ENCODE results near the gene ALK.

ALK gene

DNA sequence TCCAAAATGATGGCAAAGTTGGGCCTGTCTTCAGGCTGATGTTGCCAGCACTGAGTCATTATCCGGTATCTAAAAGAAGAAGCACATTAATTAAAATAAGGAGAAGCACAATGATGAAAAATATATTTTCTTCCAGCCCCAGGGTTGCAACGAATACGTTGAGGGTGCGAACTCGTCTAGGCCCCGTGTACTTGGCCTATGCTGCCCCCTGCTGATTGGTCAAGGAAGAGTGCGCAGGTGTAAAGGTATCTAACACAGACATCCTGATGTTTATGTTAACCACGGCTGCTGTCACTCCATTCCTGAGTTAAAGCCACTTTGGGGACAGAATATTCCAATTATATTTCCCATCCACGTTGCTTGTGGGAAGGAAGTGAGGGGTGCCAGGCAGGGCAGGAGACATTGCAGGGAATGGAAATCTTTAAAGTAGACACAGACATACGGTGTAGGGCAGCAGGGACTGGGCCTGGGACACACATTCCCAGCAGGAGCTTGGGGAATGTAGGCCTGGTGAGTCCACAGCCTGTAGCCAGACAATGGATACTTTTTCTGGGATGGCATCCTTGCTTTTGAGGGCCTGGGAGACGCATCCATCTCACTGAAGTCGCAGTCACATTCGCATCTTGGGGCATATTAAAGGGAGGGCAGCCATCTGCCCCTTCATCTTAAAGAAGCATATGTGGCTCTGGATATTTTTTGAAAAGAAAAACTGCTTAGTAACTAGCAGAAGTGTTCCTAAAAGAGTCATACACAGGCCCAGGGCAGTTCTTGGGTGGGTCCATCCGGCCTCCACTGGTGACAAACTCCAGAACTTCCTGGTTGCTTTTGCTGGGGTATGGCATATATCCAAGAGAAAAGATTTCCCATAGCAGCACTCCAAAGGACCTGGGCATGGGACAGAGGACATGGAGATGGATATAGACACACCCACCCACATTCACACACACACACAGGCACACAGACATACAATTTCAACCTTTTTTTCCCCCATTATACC, 724.3 kb downstream of the ALK start:
- peak; percentile 62 for DNase-seq (ENCODE audit: low read depth)

DNA sequence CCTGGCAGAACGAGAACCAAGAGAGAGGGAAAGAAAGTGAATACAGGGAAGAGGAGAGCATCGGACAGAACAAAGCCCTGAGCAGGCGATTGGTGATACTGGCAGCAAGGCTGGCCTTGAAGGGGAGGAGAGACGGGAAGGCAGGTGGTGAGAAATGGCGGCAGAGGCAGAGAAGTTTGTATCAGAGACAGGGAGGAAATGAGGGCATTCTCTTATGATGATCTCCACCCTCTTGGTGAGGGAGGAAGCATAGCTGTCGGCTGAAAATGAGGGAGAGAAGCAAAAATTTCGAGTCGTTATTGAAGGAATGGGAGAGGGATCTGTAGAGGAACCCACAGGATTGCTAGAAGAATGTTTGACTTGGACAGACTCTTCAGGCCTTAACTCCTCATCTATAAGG, 725.6 kb downstream of the ALK start:
- DNase-seq (ENCODE audit: low read depth) = peak; percentile 16

DNA sequence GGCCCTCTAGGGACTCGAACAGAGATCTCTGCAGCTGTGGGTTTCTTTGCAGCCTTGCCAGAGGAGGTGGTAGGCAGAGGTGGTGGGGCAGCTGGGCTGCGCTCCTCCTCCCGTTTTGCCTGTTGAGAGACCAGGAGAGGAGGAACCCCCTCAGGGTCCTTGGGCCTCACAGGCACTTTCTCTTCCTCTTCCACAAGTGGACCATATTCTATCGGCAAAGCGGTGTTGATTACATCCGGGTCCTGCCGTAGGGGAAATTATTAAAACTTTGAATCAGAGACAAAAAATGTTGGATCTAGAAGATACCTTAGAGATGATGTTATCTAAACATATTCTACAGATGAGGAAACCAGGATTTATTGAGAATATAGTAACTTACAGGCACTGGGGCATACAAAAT, 727.7 kb downstream of the ALK start:
- no peak for DNase-seq (ENCODE audit: low read depth)

DNA sequence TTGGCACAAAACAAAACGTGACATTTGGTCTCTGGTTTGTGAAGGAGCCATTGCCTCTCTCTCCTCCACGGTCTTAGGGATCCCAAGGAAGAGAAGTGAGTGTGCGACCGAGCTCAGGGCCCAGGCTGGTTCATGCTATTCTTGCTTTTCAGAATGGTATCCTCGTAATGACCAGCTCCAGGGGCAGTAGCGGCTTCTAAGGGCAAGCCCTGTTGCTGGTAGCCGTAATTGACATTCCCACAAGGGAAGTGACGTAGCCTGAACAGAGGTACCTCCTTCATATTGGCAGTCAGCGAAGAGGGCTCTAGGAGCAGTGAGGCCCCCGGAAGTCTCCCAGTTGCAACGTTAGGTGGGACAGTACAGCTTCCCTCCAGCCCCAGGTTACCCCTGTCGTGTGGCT, 728.3 kb downstream of the ALK start:
- no peak for DNase-seq (ENCODE audit: low read depth)

DNA sequence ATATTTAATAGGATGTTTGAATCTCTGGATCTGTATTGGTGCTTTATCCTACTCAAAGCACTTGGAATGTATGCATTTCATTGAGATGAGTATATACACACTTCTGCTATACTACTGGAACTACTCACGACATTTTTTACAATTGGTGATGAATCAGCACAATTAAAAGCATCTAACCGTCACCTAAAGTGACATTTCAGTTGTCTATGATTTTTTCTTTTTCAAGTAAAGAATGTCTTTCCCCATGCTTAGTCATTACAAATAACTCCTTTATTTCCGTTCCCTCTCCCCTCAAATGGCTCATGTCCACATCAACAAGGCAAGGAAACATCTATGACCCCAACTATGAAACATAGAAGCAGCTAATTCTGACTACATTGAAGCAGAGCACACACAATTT, 728.9 kb downstream of the ALK start:
- peak; percentile 82 for DNase-seq (ENCODE audit: low read depth)

DNA sequence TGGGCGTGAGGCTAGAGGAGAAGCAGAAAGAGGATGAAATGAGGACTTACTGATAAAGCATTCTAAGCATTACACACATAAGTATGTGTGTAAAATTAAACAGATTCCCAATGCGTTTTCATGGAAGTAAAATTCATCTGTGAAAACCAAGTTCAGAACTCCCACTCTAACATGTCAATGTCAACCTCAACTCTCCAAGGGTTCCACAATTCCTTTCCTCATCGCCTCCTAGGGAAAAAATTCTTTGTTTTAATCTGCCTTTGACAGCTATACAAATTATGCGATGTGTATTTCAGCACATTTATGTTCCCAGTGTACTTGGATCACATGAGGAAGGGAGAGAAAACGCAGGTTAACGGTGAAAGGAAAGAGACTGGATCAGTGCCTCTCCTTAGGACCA, 729.6 kb downstream of the ALK start:
- DNase-seq (ENCODE audit: low read depth) = no peak

DNA sequence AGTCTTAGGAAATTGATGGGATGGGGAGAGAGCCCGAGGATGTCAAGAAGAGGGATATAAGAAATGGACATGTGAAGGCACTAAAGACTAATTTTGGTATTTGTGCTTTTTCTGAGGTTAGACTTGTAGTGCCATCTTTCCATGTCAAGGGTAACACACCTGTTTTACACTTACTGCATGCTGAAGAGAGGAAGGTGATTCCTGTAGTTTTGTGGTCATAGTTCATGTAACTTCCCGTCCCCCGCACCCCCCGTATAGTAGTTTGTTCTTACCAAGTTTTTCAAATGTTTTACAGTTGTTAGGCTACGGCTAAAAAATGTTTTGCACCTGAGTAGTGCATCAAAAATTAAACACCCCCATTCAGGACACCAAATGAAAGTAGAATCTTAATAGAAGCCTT, 732.3 kb downstream of the ALK start:
- no peak for DNase-seq (ENCODE audit: low read depth)

DNA sequence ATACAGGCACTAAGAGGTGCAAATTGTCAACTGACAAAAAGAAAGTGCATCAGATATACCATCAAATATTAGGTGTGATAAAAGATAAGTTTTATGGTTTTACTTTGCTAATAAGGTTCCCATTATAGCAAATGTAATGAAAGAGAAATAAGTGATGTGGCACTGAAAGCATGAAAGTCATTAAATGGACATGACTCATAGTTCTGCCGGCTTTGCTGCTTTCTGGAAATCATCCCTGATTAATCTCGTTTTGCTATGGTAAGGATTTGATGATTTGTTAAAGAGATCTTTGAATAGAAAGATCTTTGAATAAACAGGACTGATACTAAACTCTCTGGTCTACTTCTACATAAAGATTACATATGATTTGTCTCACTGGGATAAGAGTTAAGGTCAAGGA, 733.5 kb downstream of the ALK start:
- peak; percentile 73 for DNase-seq (ENCODE audit: low read depth)

DNA sequence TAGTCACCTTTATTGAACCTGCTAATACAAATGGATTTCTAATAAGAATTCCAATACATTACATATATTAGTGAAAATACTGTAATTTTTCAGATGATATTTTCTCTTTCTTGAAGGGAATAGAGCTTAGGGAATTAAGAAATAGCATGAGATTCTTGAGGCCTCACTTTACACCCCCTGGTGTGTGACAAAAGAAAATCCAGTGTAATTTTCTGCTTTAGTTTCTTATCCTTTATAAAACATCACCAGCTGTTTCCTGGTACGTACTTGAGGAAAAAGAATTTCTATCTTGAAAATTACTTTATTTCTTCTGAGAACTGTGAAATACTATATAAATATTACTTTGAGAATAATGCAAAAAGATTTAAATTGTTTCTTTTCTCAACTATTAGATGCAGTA, 734.6 kb downstream of the ALK start:
- DNase-seq (ENCODE audit: low read depth) = no peak

DNA sequence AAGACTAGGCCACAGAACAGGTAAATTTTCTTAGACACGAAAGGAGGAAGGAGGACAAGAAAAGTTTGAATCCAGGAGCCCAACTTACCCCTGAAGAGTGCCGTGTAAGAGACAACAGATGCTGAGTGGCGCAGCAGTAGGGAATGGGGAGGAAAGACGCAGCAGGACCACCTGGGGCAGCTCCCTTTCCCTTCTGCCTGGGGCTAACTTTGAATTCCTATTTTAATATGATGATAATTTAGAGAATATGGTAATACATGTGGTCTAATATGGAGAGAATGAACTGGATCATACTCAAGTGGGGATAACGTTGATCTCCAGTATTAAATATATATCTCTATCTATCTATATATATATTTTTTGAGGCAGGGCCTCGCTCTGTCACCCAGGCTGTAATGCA, 736.9 kb downstream of the ALK start:
- no peak for DNase-seq (ENCODE audit: low read depth)

DNA sequence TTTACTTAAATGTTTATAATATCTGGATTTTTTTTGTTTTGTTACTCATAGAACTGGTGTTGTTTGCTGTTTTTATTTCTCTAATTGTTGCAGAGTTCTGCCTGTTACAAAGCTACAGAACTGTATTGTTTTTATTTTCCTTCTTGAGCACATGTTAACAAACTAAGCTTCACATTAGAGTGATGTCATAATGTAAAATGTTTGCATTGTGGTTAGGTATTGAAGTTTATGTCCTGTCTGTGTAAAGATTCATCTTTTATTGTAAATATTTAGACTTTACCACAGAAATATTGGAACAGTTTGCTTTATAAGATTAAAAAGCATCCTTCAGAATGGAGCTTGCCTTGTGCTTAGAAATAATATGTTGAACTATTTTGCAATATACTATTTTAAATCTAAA, 738.5 kb downstream of the ALK start:
- DNase-seq (ENCODE audit: low read depth) = no peak

DNA sequence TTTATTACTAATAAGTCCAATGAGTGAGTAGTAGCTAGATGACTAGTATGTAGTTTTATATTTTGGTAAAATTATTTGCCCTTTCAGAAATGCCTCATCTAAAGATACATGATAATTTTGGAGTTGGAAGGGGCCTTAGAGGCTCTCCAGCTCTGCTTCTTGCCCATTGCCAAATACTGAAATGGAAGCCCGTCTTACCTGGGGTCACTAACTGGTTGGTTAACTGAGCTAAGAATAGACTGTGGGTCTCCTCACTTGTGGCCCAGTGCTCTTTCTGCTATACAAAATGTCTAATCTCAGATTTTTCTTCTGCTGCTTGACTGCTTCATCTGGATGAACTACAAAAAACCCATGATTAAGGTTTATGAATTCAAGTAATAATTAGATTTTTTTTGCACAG, 739.1 kb downstream of the ALK start:
- DNase-seq (ENCODE audit: low read depth) = no peak

DNA sequence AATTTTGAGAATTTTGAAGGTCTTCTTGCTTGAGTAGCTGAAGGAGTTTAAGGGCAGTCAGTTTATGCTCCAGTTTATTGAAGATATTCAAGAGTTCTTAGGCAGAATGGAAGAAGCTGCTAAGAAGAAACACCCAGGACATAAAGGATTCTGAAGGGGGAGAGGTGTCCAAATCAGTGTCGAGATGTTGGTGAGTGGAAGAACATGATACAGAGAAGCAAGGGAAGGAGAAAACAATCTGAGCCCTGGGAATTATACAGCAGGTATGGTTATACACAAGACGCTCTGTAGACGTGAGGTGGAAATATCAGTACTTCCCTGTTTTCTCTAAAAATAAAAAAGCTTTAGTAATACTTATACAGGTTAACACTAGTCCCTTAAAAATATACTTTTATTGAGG, 746.0 kb downstream of the ALK start:
- no peak for DNase-seq (ENCODE audit: low read depth)

DNA sequence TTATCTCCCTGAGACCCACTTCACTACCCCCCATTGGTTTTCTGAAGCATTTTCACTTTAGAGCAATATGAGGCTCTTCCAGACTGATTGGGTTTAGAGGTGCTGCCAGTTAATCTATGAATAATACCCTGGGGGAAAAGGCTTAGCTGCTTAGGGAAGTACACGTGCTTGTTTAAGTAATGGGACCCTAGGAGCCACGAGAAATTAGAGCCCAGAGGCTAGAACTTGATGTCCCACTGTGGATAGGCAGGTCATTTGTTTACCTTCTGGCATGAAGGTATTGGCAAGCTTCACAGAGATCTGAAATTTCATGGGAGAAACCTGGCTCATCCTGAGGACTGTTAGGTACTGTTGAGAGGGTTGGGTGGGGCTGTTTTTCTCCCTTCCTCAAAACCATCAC, 746.4 kb downstream of the ALK start:
- DNase-seq (ENCODE audit: low read depth) = no peak

DNA sequence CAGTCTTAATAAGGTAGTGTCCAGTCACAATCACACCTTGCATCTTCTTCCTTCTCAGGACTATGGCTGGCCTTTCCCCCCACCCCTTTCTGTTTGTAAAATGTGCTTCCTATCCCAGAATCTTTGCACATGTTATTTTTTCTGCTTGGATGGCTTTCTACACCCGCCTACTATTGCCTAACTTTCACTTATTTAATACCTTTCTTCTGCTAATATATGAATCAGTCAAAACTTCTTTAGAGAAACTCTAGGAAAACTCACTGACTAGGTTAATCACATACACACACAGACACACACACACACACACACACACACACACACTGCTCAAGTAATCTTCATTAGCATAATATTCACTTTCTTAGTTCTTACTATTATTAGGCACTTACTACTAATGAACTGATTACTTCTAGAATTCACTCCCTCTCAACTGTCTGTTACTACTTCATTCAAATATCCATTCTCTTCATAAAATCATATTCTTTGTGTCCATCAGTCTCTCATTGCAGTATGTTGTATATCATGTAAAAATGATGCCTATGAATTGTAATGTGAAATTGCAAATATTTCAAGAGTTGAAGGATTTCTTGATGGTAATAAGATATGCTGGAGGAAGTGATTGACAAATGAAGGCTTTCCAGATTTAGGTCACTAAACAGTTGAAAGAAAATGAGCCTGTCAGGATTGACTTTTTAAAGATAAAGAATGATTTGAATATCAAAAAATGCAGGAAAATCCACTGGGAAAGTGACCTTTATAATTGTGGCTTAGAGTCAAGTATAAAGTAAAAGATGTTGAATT, 754.9 kb downstream of the ALK start:
- DNase-seq (ENCODE audit: low read depth) = no peak

DNA sequence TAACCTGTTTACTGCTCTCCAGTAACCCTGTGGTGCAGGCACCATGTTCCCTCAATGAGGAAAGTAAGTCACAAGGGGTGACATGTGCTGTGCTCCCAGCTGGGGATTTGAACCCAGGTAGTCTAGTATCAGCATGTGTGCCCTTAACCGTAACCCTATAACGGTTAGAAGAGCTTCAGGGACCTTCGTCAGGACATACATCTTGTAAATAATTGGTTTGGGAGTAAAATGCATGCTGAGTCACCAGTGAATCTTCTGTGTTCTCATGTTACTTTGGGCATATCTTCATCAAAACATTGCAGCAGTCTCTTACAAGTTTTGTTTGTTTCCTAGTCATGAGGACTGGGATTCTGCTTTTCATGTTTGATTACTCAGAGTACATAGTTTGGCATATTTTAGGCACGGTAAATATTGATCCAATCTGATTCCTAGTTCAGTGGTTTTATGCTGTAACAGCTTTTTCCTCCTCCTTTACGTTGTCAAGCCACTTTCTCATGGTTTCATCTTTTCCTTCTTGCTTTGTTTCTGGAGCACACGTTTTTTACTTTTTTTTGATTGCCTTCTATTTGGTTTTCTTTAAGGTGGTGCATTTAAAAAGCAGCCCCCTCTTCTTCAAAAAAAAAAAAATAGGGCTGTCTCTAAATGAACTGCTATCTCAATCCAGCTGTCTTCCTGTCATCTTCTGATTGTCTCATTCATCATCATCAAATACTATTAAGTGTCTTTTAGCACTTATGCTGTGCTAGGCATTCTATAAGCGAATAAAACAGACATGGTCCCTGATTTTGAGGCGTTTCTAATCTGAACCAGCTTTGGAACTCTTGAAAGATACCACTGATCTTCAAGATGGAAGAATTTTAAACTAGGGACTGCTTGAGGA, 755.8 kb downstream of the ALK start:
- peak; percentile 74 for DNase-seq (ENCODE audit: low read depth)

DNA sequence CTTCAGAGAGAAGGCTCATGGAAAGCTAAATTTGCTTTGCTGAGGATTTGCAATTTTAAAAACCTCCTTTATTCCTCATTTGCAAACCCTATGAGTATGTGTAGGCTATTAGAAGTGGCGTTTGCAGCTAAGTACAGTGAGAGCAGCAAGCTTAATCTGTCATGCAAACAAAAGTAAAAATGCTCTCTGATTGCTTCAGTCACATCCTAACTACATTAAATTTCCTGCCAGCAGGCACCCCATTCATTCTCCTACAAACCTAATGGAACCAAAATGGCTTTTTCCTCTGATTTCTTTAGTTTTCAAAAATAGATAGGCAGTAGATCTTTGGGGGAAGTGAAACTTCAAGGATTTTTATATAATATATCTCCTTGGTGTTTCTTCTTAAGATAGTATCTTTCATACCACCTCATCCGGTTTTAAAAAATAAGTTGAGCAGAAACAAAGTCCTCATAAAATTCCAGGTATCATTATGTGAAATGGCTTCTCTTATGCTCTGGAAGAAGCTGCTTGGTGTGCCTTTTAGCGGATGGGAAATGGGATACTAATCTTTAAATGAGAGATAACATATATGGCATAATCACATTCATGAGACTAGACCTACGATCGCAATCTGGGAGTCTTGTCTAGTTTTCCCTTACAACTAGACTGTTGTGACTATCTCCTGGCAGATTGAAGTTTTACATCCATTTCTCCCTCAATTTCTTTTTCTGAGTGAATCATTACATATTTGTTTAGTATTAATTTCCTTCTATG, 757.1 kb downstream of the ALK start:
- DNase-seq (ENCODE audit: low read depth) = no peak

DNA sequence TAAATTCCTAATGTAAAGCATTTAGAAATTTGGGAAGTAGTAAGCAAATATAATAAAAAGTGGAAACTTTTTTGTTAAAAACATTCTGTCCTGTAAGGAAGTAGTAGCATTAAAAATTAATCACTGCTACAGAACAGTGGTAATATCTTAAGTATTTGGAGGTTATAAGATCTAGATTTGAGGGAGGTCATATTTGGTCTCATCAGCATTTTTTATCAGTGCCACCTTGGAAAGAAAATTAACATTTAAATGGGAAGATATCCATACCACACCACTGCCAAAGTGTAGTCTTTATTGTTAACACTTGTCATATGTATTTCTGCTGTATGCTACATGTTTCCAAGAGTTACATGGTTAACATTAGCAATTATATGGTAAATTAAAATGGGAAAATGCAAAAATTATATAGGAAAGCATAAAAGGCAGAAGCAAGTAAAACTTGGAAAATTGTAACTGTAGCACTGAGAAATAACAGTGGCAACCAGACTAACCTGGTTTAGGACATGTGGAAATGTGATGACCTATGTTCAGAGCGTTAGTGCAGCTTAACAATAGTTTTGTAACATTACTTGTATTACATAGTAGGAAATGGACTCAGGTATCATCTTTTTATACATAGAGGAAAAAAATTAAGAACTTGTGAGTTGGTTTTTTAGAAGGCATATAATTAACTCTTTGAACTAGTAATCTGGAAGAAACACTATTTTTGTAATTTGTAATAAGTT, 759.0 kb downstream of the ALK start:
- no peak for DNase-seq (ENCODE audit: low read depth)

DNA sequence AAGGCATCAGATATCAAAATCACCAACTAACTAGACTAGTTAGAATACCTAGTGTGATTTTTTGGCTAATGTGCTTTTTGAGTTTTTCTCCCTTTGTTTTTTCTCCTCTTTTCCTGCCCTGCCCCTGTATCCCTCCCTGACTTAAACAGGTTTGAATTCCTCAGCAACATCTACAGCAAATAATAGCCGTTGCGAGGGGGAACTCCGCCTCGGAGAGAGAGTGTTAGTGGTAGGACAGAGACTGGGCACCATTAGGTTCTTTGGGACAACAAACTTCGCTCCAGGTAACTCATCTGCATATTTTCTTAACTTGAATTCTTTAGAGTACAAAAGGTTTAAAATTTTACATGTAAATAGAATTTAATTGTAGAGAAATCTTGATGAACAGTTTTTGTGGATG, 761.2 kb downstream of the ALK start:
- no peak for DNase-seq (ENCODE audit: low read depth)

DNA sequence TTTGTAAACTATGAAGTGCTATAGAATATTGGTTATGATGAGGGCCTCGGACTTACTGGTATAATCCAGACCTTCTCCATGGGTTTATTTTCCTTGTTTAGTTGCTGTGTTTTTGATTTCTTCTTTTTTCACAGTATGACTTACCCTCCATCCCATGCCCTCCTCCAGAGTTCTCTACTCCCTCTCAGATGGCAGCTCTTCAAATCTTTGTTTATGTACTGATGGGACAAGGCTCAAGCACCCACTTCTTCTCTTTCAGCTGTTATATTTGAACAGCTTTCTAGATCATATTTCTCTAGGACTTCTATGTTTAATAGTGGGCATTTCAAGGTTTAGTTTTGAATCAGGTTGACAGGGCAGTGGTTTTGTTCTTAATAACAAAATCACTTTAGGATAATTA, 762.3 kb downstream of the ALK start:
- DNase-seq (ENCODE audit: low read depth) = no peak

DNA sequence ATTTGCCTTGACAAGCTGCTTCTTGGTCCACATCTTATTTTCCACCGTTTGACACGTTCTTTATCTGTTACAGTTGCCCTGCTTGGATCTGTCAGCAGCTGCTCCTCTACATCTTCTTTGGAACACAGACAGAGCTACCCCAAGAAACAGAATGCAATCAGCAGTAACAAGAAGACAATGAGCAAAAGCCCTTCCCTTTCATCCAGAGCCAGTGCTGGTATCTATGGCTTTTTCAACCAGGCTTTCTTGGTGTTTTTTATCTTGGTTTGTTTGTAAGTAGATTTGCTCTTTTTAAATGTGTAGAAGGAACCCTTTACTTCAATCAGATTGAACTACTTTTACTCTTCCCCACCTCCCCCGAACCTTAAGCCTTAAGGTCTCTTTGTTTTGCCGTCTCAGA, 764.3 kb downstream of the ALK start:
- DNase-seq (ENCODE audit: low read depth) = no peak

All from EH (cell line).